GM10266 (cell line): Measurements from ENCODE around the gene VSIG8.

ENCODE experiments used
- DNase-seq: peaks from one replicate; pipeline ENCODE4 v3.0.0; 2012; ENCODE audit errors: extremely low spot score
- TF ChIP-seq, protein P1 (sequence below): IDR thresholded peaks from 2 replicates; pipeline ENCODE4 v1.5.1; 2012; ENCODE audit warnings: mild to moderate bottlenecking, low read depth; ENCODE audit not compliant: control insufficient read depth, insufficient read depth; ENCODE audit errors: missing control alignments

Gene VSIG8

DNA sequence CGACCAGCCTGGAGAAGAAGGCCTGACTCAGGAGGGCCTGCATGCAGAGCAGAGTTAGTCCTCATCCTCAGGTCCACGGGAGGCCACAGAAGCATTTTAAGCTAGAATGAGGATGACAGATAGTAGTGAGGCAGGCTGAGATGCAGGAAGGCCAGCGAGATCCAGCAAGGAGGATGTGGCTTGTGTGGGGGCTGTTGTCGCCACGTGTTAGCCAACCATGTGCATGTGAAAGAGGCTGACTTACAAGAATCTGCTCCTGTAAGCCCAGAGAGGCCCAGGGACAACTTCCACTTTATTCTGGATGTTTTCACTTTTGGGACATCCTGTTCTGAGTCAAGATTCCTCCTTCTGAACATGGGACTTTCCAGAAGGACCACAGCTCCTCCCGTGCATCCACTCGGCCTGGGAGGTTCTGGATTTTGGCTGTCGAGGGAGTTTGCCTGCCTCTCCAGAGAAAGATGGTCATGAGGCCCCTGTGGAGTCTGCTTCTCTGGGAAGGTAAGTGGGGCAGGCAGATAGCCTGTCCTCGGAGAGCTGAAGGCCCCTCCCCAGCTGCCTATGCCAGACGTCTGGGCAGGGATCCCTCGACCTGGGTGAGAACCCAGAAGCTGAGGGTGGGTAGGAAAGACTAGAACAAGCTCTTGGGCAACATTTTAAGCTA lies 35.9 kb downstream of the VSIG8 start, which contains the start of gene SLAMF8:
SLAMF8 (plus strand) TSS at position 433 of the 661 bp plus-strand sequence; CDS start at position 459, 26 bp downstream.
- TF ChIP-seq, protein P1, sequence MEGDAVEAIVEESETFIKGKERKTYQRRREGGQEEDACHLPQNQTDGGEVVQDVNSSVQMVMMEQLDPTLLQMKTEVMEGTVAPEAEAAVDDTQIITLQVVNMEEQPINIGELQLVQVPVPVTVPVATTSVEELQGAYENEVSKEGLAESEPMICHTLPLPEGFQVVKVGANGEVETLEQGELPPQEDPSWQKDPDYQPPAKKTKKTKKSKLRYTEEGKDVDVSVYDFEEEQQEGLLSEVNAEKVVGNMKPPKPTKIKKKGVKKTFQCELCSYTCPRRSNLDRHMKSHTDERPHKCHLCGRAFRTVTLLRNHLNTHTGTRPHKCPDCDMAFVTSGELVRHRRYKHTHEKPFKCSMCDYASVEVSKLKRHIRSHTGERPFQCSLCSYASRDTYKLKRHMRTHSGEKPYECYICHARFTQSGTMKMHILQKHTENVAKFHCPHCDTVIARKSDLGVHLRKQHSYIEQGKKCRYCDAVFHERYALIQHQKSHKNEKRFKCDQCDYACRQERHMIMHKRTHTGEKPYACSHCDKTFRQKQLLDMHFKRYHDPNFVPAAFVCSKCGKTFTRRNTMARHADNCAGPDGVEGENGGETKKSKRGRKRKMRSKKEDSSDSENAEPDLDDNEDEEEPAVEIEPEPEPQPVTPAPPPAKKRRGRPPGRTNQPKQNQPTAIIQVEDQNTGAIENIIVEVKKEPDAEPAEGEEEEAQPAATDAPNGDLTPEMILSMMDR, result no peak
- peak; percentile 32 for DNase-seq

DNA sequence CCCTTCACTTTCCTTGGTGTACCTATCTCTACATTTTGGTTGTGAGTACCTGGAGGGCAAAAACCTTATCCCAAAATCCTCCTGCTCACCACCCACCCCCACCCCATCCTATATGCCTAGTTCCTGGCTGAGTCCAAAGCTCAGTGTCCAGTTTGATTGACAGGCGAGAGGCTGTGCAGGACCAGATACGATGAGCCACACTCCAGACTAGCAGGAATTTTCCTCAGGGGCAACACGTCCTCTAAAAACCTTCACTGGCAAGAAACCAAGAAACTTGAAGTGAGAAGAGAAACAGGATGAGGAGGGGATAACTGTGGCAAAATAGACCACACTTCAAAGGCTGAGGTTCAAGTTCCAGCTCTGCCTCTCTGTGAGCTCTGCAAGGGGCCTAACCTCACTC lies 36.9 kb downstream of the VSIG8 start:
- TF ChIP-seq, protein P1, result no peak
- DNase-seq, result no peak

- TF ChIP-seq, protein P1, result no peak
- DNase-seq, result no peak
Measured at GRCh38 chr1:159823406-159823805, 39.1 kb downstream of the VSIG8 start.

DNA sequence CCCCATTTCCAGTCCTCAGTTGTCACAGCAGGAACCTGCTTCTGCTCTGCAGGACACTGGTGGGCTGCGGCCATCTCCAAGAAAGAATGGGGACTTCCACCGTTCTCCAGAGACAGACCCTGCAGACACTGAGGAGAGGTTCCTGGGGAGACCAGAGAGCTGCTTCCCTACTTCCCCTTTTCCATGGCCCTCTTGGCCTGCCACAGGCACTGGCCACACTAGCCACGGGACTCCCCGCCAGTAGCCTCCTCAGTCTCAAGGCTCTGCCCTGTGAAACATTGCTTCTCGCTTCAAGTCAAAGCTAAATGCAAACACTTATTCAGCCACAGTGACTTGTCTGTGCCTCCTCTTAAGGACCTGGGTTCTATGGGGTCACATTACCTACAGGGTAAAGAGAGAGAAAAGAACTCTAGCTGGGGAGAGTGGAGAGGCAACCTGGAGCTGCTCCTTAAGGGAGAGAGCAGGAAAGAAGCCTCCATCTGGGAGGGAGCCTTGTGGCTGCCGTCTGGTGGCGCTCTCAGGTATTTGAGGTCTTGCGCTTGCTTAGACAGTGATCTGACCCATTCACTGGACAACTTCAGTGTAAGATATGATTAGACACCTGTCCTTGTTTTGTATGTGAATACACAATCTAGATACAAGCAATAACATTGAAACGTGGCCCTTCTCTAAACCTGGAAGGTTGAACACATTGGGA lies 41.1 kb downstream of the VSIG8 start:
- TF ChIP-seq, protein P1, result no peak
- DNase-seq, result no peak

DNA sequence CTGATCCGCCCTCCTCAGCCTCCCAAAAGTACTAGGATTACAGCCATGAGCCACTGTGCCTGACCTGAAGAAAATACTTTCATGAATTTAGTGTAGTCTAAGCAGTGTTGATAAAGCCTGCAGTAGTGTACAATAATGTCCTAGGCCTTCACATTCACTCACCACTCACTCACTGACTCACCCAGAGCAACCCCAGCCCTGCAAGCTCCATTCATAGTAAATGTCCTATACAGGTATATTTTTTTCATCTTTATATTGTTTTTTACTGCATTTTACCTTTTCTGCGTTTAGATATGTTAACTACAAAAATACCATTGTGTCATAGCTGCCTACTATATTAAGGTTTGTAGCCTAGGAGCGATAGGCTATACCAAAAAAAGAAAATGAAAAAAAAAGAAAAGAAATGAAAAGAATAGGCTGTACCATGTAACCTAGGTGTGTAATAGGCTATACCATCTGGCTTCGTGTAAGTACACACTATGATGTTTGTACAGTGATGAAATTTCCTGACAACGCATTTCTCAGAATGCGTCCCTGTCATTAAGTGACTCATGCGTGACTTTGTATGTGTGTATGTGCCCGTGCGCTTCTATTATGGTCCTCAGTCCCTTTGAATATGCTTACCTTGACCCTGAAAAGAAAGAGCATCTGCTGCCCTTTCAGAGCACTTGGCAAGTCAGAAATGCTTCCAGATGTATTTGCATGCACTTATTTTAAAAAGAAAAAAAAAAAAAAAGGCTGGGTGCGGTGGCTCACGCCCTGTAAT lies 45.0 kb downstream of the VSIG8 start:
- DNase-seq, result no peak
- TF ChIP-seq, protein P1, result no peak

GRCh38 chr1:159815926-159816325 lies 46.5 kb downstream of the VSIG8 start:
- TF ChIP-seq, protein P1, result no peak
- DNase-seq, result no peak

DNA sequence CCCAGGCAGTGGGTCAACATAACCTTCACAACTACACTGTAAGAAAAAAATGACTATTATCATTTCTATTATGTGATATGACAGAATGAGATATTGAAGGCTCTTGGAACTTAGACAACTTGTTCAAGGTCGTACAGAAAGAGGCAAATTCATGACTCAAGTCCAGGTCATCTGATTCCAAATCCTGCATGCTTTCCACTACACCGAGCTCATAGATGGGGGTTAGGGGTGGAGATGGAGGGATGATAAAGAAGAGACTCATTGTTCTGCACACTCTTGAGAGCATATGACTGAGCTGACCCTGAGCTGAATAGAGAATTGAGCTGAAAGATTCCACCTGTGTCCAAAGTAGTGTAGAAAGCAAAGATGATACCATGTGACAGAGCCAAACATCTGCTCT lies 57.5 kb downstream of the VSIG8 start:
- DNase-seq, result no peak
- TF ChIP-seq, protein P1, result no peak
